Neuron (in vitro differentiated cells): ENCODE data around the gene MPP7.
"Not testable (repeated sequence)": the region's sequence is repeated elsewhere in the genome, so short reads cannot be mapped to it uniquely, and the experiment has no call there.

Experiments
- H2AFZ ChIP-seq: one replicate; pipeline ENCODE4 v1.6.1; 2013; ENCODE audit warnings: low read depth, mild to moderate bottlenecking, inconsistent platforms, low read length, moderate library complexity
- H3K27me3 ChIP-seq: one replicate; pipeline ENCODE4 v1.6.1; 2013; ENCODE audit warnings: low read length; ENCODE audit not compliant: insufficient read depth
- H3K36me3 ChIP-seq: one replicate; pipeline ENCODE4 v1.6.1; 2013; ENCODE audit warnings: low read length; ENCODE audit not compliant: insufficient read depth
- H3K4me1 ChIP-seq: one replicate; pipeline ENCODE4 v1.6.1; 2013; ENCODE audit warnings: low read length; ENCODE audit not compliant: insufficient read depth
- H3K4me3 ChIP-seq: 2 replicates; pipeline ENCODE4 v1.5.1; 2013; ENCODE audit warnings: mild to moderate bottlenecking, low read length, moderate library complexity
- H3K9me3 ChIP-seq: one replicate; pipeline ENCODE4 v1.6.1; 2013; ENCODE audit warnings: low read length

Gene MPP7

GRCh38 chr10:28302638-28303488 is at the start of gene MPP7:
MPP7 (minus strand) TSS chr10:28303064; CDS start chr10:28238604, 64,460 bp downstream.
- no peaks in the 10 kb centered on the region for H3K36me3 ChIP-seq
- peaks cover 14% of the 10 kb centered on the region for H3K27me3 ChIP-seq
- H2AFZ ChIP-seq: peak within 1 kb of the TSS; percentile 86

GRCh38 chr10:28349892-28350291 is 47.0 kb upstream of the MPP7 start:
- no peaks in the 10 kb centered on the region for H3K36me3 ChIP-seq
- no peak overlapping the region for H2AFZ ChIP-seq
- H3K27me3 ChIP-seq: no peaks in the 10 kb centered on the region
- no peak overlapping the region for H3K4me3 ChIP-seq
- H3K9me3 ChIP-seq: no peaks in the 10 kb centered on the region
- no peaks in the 10 kb centered on the region for H3K4me1 ChIP-seq

More at GRCh38 chr10:28302638-28303488, at the start of gene MPP7:
- Histone ChIP-seq H3K9me3 (no peaks in the 10 kb centered on the region), H3K4me1 (peaks cover 10% of the 10 kb centered on the region), H3K4me3 (peak within 1 kb of the TSS; percentile 67)

GRCh38 chr10:28343987-28344895 is 41.4 kb upstream of the MPP7 start:
- H3K4me1 ChIP-seq: no peaks in the 10 kb centered on the region
- H3K27me3 ChIP-seq: no peaks in the 10 kb centered on the region
- no peaks in the 10 kb centered on the region for H3K9me3 ChIP-seq
- no peaks in the 10 kb centered on the region for H3K36me3 ChIP-seq
- H3K4me3 ChIP-seq: no peak overlapping the region
- H2AFZ ChIP-seq: no peak overlapping the region

- H3K4me1 ChIP-seq: no peaks in the 10 kb centered on the region
- H3K9me3 ChIP-seq: no peaks in the 10 kb centered on the region
- H2AFZ ChIP-seq: no peak overlapping the region
- no peaks in the 10 kb centered on the region for H3K27me3 ChIP-seq
- no peaks in the 10 kb centered on the region for H3K36me3 ChIP-seq
- no peak overlapping the region for H3K4me3 ChIP-seq
Observed at GRCh38 chr10:28343252-28343651, 40.4 kb upstream of the MPP7 start.

- not testable (repeated sequence) for H2AFZ ChIP-seq, H3K27me3 ChIP-seq, H3K36me3 ChIP-seq, H3K4me3 ChIP-seq, H3K4me1 ChIP-seq, H3K9me3 ChIP-seq
Observed at GRCh38 chr10:28341679-28342078, 38.8 kb upstream of the MPP7 start.

GRCh38 chr10:28332726-28333125 is 29.9 kb upstream of the MPP7 start:
- no peak overlapping the region for H2AFZ ChIP-seq
- H3K36me3 ChIP-seq: no peaks in the 10 kb centered on the region

GRCh38 chr10:28331841-28332240 is 29.0 kb upstream of the MPP7 start:
- no peak overlapping the region for H2AFZ ChIP-seq
- H3K9me3 ChIP-seq: no peaks in the 10 kb centered on the region
- no peaks in the 10 kb centered on the region for H3K27me3 ChIP-seq
- H3K4me3 ChIP-seq: no peak overlapping the region
- no peaks in the 10 kb centered on the region for H3K36me3 ChIP-seq
- peaks cover 10% of the 10 kb centered on the region for H3K4me1 ChIP-seq

More at GRCh38 chr10:28332726-28333125, 29.9 kb upstream of the MPP7 start:
- peaks cover 10% of the 10 kb centered on the region for H3K4me1 ChIP-seq
- H3K27me3 ChIP-seq: no peaks in the 10 kb centered on the region
- H3K9me3 ChIP-seq: no peaks in the 10 kb centered on the region
- H3K4me3 ChIP-seq: no peak overlapping the region

GRCh38 chr10:28331066-28331465 is 28.2 kb upstream of the MPP7 start:
- no peak overlapping the region for H2AFZ ChIP-seq
- peaks cover 10% of the 10 kb centered on the region for H3K4me1 ChIP-seq
- H3K27me3 ChIP-seq: peaks cover 5% of the 10 kb centered on the region
- no peak overlapping the region for H3K4me3 ChIP-seq
- no peaks in the 10 kb centered on the region for H3K9me3 ChIP-seq
- H3K36me3 ChIP-seq: no peaks in the 10 kb centered on the region

GRCh38 chr10:28328346-28328745 is 25.5 kb upstream of the MPP7 start:
- Histone ChIP-seq H3K9me3 (no peaks in the 10 kb centered on the region), H3K36me3 (no peaks in the 10 kb centered on the region), H3K4me1 (no peaks in the 10 kb centered on the region), H3K4me3 (no peak overlapping the region), H2AFZ (no peak overlapping the region), H3K27me3 (peaks cover 5% of the 10 kb centered on the region)

GRCh38 chr10:28327491-28327880 is 24.6 kb upstream of the MPP7 start:
- H3K9me3 ChIP-seq: no peaks in the 10 kb centered on the region
- no peaks in the 10 kb centered on the region for H3K4me1 ChIP-seq
- H3K4me3 ChIP-seq: no peak overlapping the region
- peaks cover 5% of the 10 kb centered on the region for H3K27me3 ChIP-seq
- no peaks in the 10 kb centered on the region for H3K36me3 ChIP-seq
- no peak overlapping the region for H2AFZ ChIP-seq

- Histone ChIP-seq H3K4me1 (no peaks in the 10 kb centered on the region), H3K27me3 (peaks cover 5% of the 10 kb centered on the region), H3K9me3 (no peaks in the 10 kb centered on the region), H3K4me3 (no peak overlapping the region), H3K36me3 (no peaks in the 10 kb centered on the region), H2AFZ (no peak overlapping the region)
Observed at GRCh38 chr10:28326516-28327490, 23.9 kb upstream of the MPP7 start.

- Histone ChIP-seq H3K36me3 (no peaks in the 10 kb centered on the region), H3K9me3 (no peaks in the 10 kb centered on the region), H3K4me1 (no peaks in the 10 kb centered on the region), H3K4me3 (no peak overlapping the region), H2AFZ (no peak overlapping the region), H3K27me3 (no peaks in the 10 kb centered on the region)
Observed at GRCh38 chr10:28320799-28321198, 17.9 kb upstream of the MPP7 start.
